Thoracic aorta (tissue), 2 donors: ENCODE results near the gene AOPEP. TPM values are rescaled to one million over a fixed set of nuclear protein-coding genes. Genes with fewer than 3 reads are reported as not detected.

Experiments used
- ATAC-seq: fragments of 150-250 bp; one replicate; pipeline ENCODE4 v1.8.0; 2017; ENCODE audit warnings: low read depth; ENCODE audit not compliant: insufficient number of reproducible peaks, low FRiP score
- DNase-seq: peaks from one replicate; pipeline ENCODE4 v3.0.0-alpha.2; 2020; ENCODE audit warnings: low spot score
- H3K27ac ChIP-seq, 2 donors: fragments of 200-600 bp; sonication (generic); 1 replicate in 1 of 2; 2 replicates in 1 of 2; pipeline ENCODE4 v1.5.1; 2016; ENCODE audit warnings: mild to moderate bottlenecking in 2 of 2, moderate library complexity in 2 of 2
- H3K27me3 ChIP-seq: fragments of 200-600 bp; sonication (generic); replicated peaks from 2 replicates; pipeline ENCODE4 v1.6.0; 2016; ENCODE audit warnings: mild to moderate bottlenecking; ENCODE audit not compliant: insufficient read depth
- H3K36me3 ChIP-seq: fragments of 200-600 bp; sonication (generic); one replicate; pipeline ENCODE4 v1.5.1; 2016
- H3K4me1 ChIP-seq, 2 donors: fragments of 200-600 bp; sonication (generic); 1 replicate in 1 of 2; 2 replicates in 1 of 2; pipeline versions ENCODE4 v1.5.1 to v1.6.0; 2016; ENCODE audit warnings: low read depth in 2 of 2, mild to moderate bottlenecking in 1 of 2; ENCODE audit not compliant: control insufficient read depth in 1 of 2
- H3K4me3 ChIP-seq: fragments of 200-600 bp; sonication (generic); 2 replicates; pipeline ENCODE4 v1.5.1; 2016; ENCODE audit warnings: mild to moderate bottlenecking
- H3K9me3 ChIP-seq: fragments of 200-600 bp; sonication (generic); 2 replicates; pipeline ENCODE4 v1.5.1; 2016
- CTCF ChIP-seq: fragments of 200-600 bp; sonication (generic); IDR thresholded peaks from one replicate; pipeline ENCODE4 v1.5.1; 2019; ENCODE audit warnings: antibody characterized with exemption
- total RNA-seq, 2 donors: library from RNA; depleted of rRNA; stranded (reverse); fragments of >200 nt; gene quantifications; one replicate each; pipeline versions ENCODE4 v1.1.0 to v1.2.3, GENCODE V29; 2016

AOPEP gene
- total RNA-seq, 2 donors from 2014 or later, result 494 to 668 TPM

- no peak for TF ChIP-seq CTCF
- Histone ChIP-seq H3K27ac (peak overlapping the region in 1 of 2 donors; percentile 28), H3K9me3 (no peaks in the 10 kb centered on the region), H3K4me3 (no peak overlapping the region), H3K36me3 (no peaks in the 10 kb centered on the region), H3K27me3 (no peaks in the 10 kb centered on the region), H3K4me1 (peaks cover 31 to 38% of the 10 kb centered on the region in 2 donors)
- no peak for DNase-seq
- ATAC-seq, result no peak
Observed at GRCh38 chr9:94861589-94862272, 135.2 kb downstream of the AOPEP start.

GRCh38 chr9:94864196-94864595, 137.7 kb downstream of the AOPEP start:
- peaks cover 44 to 62% of the 10 kb centered on the region in 2 donors for H3K4me1 ChIP-seq

GRCh38 chr9:94864862-94865509, 138.5 kb downstream of the AOPEP start:
- Histone ChIP-seq H3K27me3 (no peaks in the 10 kb centered on the region), H3K4me3 (peak overlapping the region; percentile 36), H3K36me3 (no peaks in the 10 kb centered on the region), H3K4me1 (peaks cover 44 to 70% of the 10 kb centered on the region in 2 donors), H3K9me3 (no peaks in the 10 kb centered on the region), H3K27ac (peak overlapping the region; percentile 87 to 91)
- ATAC-seq (no peak), DNase-seq (no peak)
- TF ChIP-seq CTCF, result no peak

More at GRCh38 chr9:94864196-94864595, 137.7 kb downstream of the AOPEP start:
- DNase-seq (no peak), ATAC-seq (no peak)
- Histone ChIP-seq H3K27ac (peak overlapping the region; percentile 87 to 91), H3K4me3 (peak overlapping the region; percentile 36), H3K9me3 (no peaks in the 10 kb centered on the region), H3K27me3 (no peaks in the 10 kb centered on the region), H3K36me3 (no peaks in the 10 kb centered on the region)
- TF ChIP-seq CTCF, result no peak

GRCh38 chr9:94865582-94866452, 139.3 kb downstream of the AOPEP start:
- DNase-seq, result no peak
- Histone ChIP-seq H3K9me3 (no peaks in the 10 kb centered on the region), H3K27me3 (no peaks in the 10 kb centered on the region), H3K27ac (peak overlapping the region; percentile 87 to 91), H3K36me3 (no peaks in the 10 kb centered on the region), H3K4me1 (peaks cover 41 to 78% of the 10 kb centered on the region in 2 donors), H3K4me3 (peak overlapping the region; percentile 36)
- ATAC-seq, result no peak
- TF ChIP-seq CTCF, result no peak

- ATAC-seq (no peak), DNase-seq (no peak)
- H3K9me3 ChIP-seq, result no peaks in the 10 kb centered on the region
- H3K4me3 ChIP-seq, result peak overlapping the region; percentile 40
- H3K27ac ChIP-seq, result peak overlapping the region; percentile 87 to 91
- TF ChIP-seq CTCF, result no peak
- H3K36me3 ChIP-seq, result no peaks in the 10 kb centered on the region
- peaks cover 32 to 86% of the 10 kb centered on the region in 2 donors for H3K4me1 ChIP-seq
- no peaks in the 10 kb centered on the region for H3K27me3 ChIP-seq
Observed at GRCh38 chr9:94866770-94867169, 140.3 kb downstream of the AOPEP start.
